HG03196 (cell line): ENCODE data around the gene CEP83.
A peak's percentile ranks its signal among the peaks of the same experiment; 100 is the strongest.

ENCODE experiments used
- ATAC-seq: cut with Tn5 transposase; IDR thresholded peaks from one replicate; pipeline ENCODE4 v1.9.1; 2021; ENCODE audit not compliant: unreplicated experiment

CEP83 gene

GRCh38 chr12:94272280-94272679 lies 187.4 kb downstream of the CEP83 start:
- ATAC-seq: no peak

DNA sequence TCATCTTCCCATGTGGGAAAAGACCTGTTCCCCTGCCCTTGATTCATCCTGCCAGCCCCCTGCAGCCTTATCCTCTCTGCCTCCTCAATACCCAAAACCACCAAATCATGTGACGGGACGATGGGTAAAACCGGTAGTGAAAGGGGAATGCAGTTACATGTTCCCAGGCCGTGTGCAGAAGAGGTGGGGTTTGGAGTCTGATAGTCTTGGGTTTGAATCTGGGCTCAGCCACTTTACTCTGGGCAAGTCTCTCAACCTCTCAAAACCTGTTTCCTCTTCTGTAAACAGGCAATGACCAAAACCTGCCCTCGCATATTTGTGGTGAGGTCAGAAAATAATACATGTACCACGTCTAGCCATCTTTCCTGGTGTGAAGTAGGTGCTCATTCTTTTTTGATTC lies 188.3 kb downstream of the CEP83 start:
- no peak for ATAC-seq

GRCh38 chr12:94269316-94269999 lies 190.2 kb downstream of the CEP83 start:
- no peak for ATAC-seq

DNA sequence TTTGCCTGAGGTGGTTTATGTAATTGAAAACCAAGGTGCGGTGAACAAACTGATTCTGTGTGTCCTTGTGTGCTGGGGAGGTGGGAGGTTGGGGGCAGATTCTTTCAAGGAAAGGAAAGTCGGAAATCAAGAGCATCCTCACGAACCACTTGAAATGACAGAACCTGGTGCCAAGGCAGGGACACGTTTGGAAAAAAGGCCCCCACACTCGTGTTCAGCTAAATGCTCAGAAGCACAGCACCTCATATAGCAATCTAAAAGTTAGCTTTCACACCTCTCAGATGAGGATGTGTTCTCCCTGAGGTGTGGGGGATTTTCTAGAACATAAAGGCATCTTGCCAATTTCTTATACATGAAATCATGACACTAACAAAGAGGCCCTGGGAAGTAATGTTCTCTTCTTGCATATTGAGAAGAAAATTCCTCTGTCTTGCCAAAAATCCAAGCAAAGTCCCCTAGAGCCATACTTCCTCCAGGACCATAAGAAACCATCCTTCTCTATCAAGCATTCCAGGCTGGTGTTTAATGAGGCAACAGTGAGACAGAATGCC lies 191.7 kb downstream of the CEP83 start:
- no peak for ATAC-seq

- no peak for ATAC-seq
Observed at GRCh38 chr12:94267537-94267872, 192.2 kb downstream of the CEP83 start.

GRCh38 chr12:94266796-94267536 lies 192.7 kb downstream of the CEP83 start:
- no peak for ATAC-seq

DNA sequence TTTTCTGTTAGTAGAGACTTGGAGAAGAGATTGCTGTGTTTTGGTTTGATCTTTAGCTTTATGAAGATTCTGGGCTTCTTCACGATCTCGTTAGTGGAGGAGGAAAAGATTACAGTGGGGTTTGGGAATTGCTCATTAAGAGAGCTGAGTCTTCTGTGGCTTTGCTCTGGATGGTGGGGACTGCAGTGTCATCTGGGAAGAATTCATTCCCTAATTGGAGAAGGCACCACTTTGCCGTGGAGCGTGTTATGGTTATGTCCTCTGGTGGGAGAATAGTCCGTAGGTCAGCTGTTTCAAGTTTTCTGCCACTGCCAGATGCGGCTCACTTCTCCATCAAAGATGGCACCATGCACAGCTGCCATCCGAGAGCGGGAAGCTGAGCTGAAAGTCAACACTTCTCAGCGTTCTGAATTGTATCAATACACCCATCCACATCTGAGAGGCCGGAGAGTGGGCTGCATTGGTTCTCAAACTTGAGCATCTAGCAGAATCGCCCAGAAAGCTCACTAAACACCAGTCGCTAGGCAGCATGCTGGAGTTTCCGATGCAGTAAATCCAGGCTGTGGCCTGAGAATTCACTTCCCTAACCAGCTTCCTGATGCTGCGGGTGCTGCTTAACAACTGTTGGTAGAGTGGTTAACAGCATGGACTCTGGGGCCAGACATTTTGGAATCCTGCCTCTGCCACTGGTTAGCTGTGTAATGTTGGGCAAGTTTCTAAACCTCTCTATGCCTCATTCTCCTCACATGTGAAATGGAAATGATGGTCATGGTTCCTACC lies 193.5 kb downstream of the CEP83 start:
- ATAC-seq: no peak

DNA sequence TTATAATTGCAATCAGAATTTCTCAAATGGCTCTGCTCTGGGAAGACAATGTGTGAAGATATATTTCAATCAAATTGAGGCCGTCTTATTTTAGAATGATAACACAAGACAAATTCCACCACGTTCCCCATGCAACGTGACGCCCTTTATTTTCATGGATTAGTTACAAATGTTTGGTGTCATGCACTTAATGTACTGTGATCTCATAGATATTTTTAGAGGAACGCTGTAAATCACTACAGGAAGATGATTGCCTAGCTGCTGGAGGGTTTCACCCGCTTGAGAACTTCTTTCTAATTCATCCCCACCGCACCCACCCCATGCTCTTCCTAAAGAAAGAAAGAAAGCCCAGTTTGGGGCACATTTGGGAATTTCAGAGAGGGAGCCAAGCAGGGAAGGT lies 194.1 kb downstream of the CEP83 start:
- no peak for ATAC-seq

DNA sequence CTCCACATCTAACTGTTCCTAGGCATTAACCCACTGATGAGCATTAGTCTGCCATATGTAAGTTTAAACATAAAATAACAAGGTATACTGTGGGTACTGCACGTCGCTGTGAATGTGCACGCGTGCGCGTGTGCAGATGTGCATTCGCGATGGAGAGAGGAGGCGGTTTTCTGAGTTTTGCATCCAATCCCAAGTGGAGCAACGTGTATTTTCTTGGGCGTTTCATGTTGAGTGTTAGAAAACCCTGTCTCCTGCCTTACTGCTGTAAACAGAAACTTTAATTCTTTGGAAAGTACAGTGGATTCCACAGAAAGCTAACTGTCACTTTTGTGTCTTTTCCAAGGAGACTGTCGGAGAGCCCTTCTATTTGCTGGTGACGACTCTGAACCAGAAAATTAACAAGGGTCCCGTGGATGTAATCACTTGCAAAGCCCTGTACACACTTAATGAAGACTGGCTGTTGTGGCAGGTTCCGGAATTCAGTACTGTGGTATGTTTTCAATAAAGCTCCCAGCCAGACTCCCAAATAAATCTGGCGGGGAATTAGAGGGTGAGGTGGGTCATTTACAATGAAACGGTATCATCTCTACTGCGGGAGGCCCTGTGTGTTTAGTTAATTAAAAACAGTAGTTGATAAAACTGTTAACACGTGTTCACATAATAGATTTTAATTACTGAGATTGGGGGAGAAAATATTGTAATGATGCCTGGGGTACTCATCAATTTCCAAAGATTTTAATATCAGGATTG lies 194.8 kb downstream of the CEP83 start:
- no peak for ATAC-seq

- ATAC-seq: no peak
Observed at GRCh38 chr12:94263905-94264561, 195.6 kb downstream of the CEP83 start.

GRCh38 chr12:94263011-94263811 lies 196.5 kb downstream of the CEP83 start:
- no peak for ATAC-seq

DNA sequence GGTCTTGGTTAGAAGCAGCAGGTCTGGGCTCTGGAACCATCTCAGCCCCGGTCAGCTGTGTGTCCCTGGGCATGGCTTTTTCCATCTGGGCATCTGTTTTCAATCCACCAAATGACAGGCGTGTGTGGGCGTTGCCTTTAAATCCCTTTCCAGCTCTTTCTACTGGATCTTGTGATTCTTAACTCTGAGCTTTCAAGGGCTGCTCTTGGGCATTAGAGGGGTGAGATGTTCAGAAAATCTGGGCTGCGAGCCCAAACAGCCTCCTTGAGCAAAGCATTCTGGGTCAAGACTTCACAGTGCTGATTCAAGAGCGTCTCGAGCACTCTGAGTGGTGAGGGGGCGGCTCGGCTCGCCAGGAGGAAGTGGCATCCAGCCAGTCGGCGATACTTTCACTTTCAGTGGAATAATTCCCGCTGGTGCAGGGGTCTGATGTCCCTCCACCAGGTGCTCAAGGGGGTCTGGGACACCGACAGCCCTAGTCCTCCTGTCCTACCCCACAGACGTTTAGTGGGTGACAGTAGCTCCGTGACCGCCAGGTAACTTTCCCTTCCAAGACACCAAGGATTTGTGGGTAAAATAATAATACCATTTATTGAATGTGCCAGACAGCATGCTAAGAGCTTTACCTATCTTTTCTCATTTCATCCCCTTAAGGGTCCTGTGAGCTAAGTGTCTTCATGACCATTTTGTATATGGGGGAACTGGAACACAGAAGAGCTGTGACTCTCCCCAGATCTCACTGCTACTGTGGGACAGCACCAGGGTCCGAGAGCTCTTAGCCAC lies 197.2 kb downstream of the CEP83 start:
- ATAC-seq: peak; percentile 59

DNA sequence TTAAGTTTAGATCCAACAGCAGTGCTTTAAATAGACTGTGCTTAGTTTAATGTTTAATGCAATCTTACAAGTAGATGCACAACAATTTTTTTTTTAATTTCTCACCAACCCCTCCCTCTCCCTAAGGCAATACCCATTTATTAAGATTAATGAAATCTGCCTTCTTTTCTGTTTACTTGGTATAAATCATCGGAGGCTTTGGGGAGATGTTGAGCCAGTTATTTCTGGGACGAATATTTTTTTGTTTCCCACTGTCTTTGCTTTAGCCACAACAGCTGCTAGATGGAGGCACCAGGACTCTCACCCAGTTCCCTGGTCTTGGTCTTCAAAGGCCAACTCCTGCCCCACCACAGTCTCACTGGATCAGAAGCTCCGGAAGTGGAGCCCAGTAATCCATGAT lies 197.9 kb downstream of the CEP83 start:
- ATAC-seq: no peak

DNA sequence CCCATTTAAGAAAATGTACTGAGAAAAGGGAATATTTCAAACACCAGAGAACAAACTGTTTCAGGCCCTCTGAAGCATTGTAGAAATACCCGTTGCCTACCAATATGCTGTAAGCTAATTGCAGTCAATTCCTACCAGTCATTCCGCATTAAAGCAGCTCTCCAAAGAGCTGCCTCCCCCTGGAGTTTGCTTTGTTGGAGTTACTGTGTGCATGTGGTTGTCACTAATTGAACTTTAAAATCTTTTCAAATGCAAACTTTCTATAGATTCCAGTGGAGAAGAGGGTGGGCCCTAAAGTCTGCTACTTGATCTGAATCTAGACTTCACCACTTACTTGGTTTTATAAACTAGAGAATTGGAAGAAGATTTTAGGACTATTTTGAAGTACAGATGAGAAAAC lies 198.5 kb downstream of the CEP83 start:
- no peak for ATAC-seq

DNA sequence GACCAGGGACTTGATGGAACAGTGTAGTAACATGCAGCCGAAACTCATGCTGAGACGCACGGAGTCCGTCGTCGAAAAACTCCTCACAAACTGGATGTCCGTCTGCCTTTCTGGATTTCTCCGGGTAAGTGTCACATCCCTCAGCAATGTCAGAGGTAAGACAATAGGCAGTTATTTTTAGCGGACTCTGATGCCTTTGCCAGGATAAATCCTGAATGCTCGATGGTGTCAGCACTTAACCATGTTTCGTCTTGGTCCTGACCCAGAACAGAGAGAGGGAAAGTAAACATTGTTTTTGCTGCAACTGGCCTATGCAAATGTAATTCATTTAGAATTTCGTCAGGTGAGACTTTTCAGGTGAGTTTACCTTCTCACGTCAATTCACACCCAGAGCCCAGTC lies 198.9 kb downstream of the CEP83 start:
- ATAC-seq: no peak

- ATAC-seq: no peak
Observed at GRCh38 chr12:94260017-94260416, 199.7 kb downstream of the CEP83 start.

DNA sequence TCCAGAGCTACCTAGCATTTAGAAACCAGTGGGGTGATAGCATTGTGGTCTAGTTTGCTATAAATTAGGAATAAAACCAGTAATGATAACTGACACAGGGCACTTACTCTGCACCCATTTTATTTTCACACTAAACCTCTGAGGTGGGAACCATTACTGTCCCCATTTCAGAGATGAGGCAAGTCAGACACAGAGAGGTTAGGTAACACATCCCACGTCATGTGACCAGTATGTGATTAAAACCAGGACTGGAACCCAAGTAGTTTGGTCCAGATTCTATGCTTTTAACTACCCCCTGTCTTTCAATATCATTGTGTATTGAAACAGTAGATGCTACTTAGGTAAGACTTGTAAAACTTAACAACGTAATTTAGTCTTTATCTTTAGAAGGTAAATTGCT lies 201.1 kb downstream of the CEP83 start:
- no peak for ATAC-seq
